ENCODE results near the gene HOXD11.

DNA sequence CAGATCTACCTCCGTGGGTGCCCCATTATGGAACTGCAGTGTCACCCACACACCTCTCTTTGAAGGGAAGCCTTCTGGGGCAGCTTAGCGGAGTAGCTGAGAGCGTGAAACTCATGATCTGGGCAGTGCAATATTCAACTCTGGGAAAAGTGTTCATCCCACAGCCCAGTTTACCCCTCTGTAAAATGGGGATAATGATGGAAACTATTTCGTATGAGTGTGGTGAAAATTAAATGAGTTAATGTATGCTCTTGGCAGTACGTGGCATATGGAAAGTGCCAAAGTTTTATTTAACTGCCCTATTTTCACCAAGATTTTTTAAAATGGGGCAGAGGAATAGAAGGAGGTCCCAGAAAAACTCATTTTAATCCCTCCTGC, 34.8 kb upstream of the HOXD11 start:
- TF ChIP-seq EZH2 (IDR thresholded peaks at IDR 0.05; ENCODE audit: insufficient read depth, poor library complexity, severe bottlenecking) = no peak
- no peak for TF ChIP-seq EZH2phosphoT487 (IDR thresholded peaks at IDR 0.05; ENCODE audit: insufficient read depth, low read depth)

All from GM23248 (cell line).